GM12878 (cell line): Measurements from ENCODE around the gene SYNGAP1. TPM values are rescaled to one million over a fixed set of nuclear protein-coding genes. Genes with fewer than 3 reads are reported as not detected.
"Not testable (repeated sequence)": the region's sequence is repeated elsewhere in the genome, so short reads cannot be mapped to it uniquely, and the experiment has no call there.

Source experiments
- ATAC-seq: fragments of 200-7000 bp; cut with Tn5 transposase; 3 replicates; pipeline ENCODE4 v1.9.1; 2020; ENCODE audit warnings: mild to moderate bottlenecking, moderate library complexity
- Bru-seq: library from RNA; stranded (reverse); fragments of 400-500 nt; gene quantifications from one replicate; lab custom pipeline; 2021; lab: Mats Ljungman, UMichigan
- BruChase-seq, 2 experiments: library from RNA; stranded (reverse); fragments of 400-500 nt; gene quantifications; one replicate each; lab custom pipeline; 2021; lab: Mats Ljungman, UMichigan
- BruUV-seq: library from RNA; stranded (reverse); fragments of 400-500 nt; replicated peaks from 2 replicates; lab custom pipeline; 2021; lab: Mats Ljungman, UMichigan
- CTCF ChIA-PET: fragments of 300-600 bp; sonication (Branson Sonifier 250); formaldehyde crosslinking; extraction: SDS; loops from one replicate; lab custom pipeline; 2021; ENCODE audit warnings: inconsistent platforms; lab: Yijun Ruan, JAX
- POLR2A ChIA-PET: fragments of 350-600 bp; formaldehyde crosslinking; extraction: SDS; loops from one replicate; lab custom pipeline; 2021; ENCODE audit warnings: inconsistent platforms; lab: Charles Lee
- RAD21 ChIA-PET: fragments of 300-600 bp; sonication (Branson Sonifier 250); formaldehyde crosslinking; loops from one replicate; lab custom pipeline; 2023; ENCODE audit warnings: antibody characterized with exemption; ENCODE audit not compliant: unreplicated experiment; lab: Charles Lee
- SMC1A ChIA-PET: fragments of 300-600 bp; sonication (Branson Sonifier 250); formaldehyde crosslinking; loops from one replicate; lab custom pipeline; 2023; ENCODE audit not compliant: unreplicated experiment, uncharacterized antibody; lab: Charles Lee
- DNase-seq: peaks from one replicate; pipeline ENCODE4 v3.0.0-alpha.2; 2011; ENCODE audit warnings: low read depth, low spot score
- FAIRE-seq: peaks from 3 replicates; lab custom pipeline; 2011; peaks lifted over from hg19 to GRCh38; lab: Jason Lieb, UNC
- H2AFZ ChIP-seq: 2 replicates; pipeline ENCODE4 v1.6.0; 2011; ENCODE audit warnings: low read depth, low read length, control low read depth; ENCODE audit not compliant: control insufficient read depth
- H3K27ac ChIP-seq: 2 replicates; pipeline ENCODE4 v1.5.1; 2011; ENCODE audit warnings: control low read depth; ENCODE audit not compliant: control insufficient read depth, insufficient read depth
- H3K27me3 ChIP-seq, 2 experiments: replicated peaks in 1 of 2; 2 replicates each; pipeline versions ENCODE4 v1.6.0 to v1.6.1; 2011; ENCODE audit warnings: low read length in 1 of 2; ENCODE audit not compliant: control insufficient read depth in 2 of 2, insufficient read depth in 2 of 2
- H3K36me3 ChIP-seq, 2 experiments: 2 replicates each; pipeline ENCODE4 v1.5.1; 2011; ENCODE audit warnings: low read length in 1 of 2; ENCODE audit not compliant: control insufficient read depth in 2 of 2, insufficient read depth in 2 of 2
- H3K4me1 ChIP-seq: 2 replicates; pipeline ENCODE4 v1.6.1; 2011; ENCODE audit warnings: mild to moderate bottlenecking, low read length, moderate library complexity, mixed read lengths; ENCODE audit not compliant: control insufficient read depth, insufficient read depth
- H3K4me2 ChIP-seq: 2 replicates; pipeline ENCODE4 v1.6.0; 2011; ENCODE audit warnings: control low read depth; ENCODE audit not compliant: control insufficient read depth, insufficient read depth
- H3K4me3 ChIP-seq: fragments of 200-600 bp; sonication (generic); 2 replicates; pipeline ENCODE4 v1.5.1; 2016
- H3K79me2 ChIP-seq: 2 replicates; pipeline ENCODE4 v1.6.0; 2011; ENCODE audit warnings: low read length; ENCODE audit not compliant: control insufficient read depth, insufficient read depth
- H3K9ac ChIP-seq: 2 replicates; pipeline ENCODE4 v1.8.0; 2011; ENCODE audit warnings: low read length, control low read depth, mixed read lengths; ENCODE audit not compliant: control insufficient read depth, insufficient read depth
- H3K9me3 ChIP-seq: replicated peaks from 3 replicates; pipeline ENCODE4 v1.5.1; 2011; ENCODE audit warnings: mild to moderate bottlenecking, low read length; ENCODE audit not compliant: control insufficient read depth, insufficient read depth
- H4K20me1 ChIP-seq: 2 replicates; pipeline ENCODE4 v1.6.0; 2011; ENCODE audit not compliant: control insufficient read depth, insufficient read depth
- CHD2 ChIP-seq: IDR thresholded peaks from 2 replicates; pipeline ENCODE4 v1.6.1; 2011; ENCODE audit warnings: low read depth, low read length, improper control_type of control experiment, borderline replicate concordance
- TARDBP ChIP-seq: IDR thresholded peaks from 2 replicates; pipeline ENCODE4 v1.6.1; 2016; ENCODE audit warnings: borderline replicate concordance
- WGBS: methylation state at CpG from one replicate; pipeline ENCODE4 v1.1.6; 2016; ENCODE audit warnings: low lambda C conversion rate; ENCODE audit not compliant: insufficient replicate concordance, insufficient coverage; ENCODE audit errors: missing lambda C conversion rate; 5-methylcytosine and 5-hydroxymethylcytosine counted together
- in situ Hi-C: fragments of 300-500 bp; cut with MboI; formaldehyde crosslinking; loops from 9 replicates; pipeline ENCODE4 v1.14.3; 2018; ENCODE audit warnings: mixed read lengths
- intact Hi-C: fragments of 100-400 bp; cut with micrococcal nuclease; formaldehyde crosslinking; loops from one replicate; pipeline ENCODE4 v1.14.2; 2022; ENCODE audit not compliant: unreplicated experiment
- long read RNA-seq, 2 experiments: library from polyadenylated mRNA; unstranded; transcript quantifications; one replicate each; pipeline ENCODE4 v2.0.0, GENCODE V29; 2019 to 2020
- polyA minus RNA-seq, 3 experiments: library from RNA; depleted of rRNA, polyadenylated mRNA; stranded (reverse); fragments of >200 nt; gene quantifications; 2 replicates each; pipeline ENCODE4 v1.2.3, GENCODE V29; 2011
- polyA plus RNA-seq, 11 experiments: library from polyadenylated mRNA; depleted of rRNA in 4 of 11; unstranded in 6 of 11; stranded (reverse) in 5 of 11; fragments of >200 nt; fragmentation: Nextera tagmentation in 4 of 11; fragmentation: Illumina TruSeq in 1 of 11; extraction: Ambion mirVana in 4 of 11; extraction: Trizol in 1 of 11; gene quantifications; 1 replicate in 1 of 11; 2 replicates in 10 of 11; pipeline versions ENCODE4 v1.2.1 to v1.2.3, GENCODE V29; 2011 to 2016; ENCODE audit warnings: inconsistent platforms in 2 of 11, missing spikeins in 2 of 11, low read depth in 1 of 11
- total RNA-seq, 4 experiments: library from RNA; depleted of rRNA in 3 of 4; stranded (reverse); fragments of >200 nt in 3 of 4; fragmentation: Illumina TruSeq in 1 of 4; extraction: Trizol in 1 of 4; gene quantifications; 2 replicates each; pipeline versions ENCODE4 v1.2.1 to v1.2.3, GENCODE V29; 2013 to 2021

The SYNGAP1 gene
- 14.4 and 18.4 TPM in 2 replicates for total RNA-seq (2013; cell fraction: nucleolus; rRNA removed)
- total RNA-seq (2014; rRNA removed): 1.2 and 1.5 TPM in 2 replicates
- 0.85 and 0.88 TPM in 2 replicates for total RNA-seq (2014; rRNA removed; fragmentation: Illumina TruSeq; extraction: Trizol)
- total RNA-seq (2021): 5.7 and 9.2 TPM in 2 replicates
- polyA plus RNA-seq (2011; ENCODE audit: low read depth): 3.3 TPM
- 2.2 and 3.9 TPM in 2 replicates for polyA plus RNA-seq (2011; rRNA removed)
- 2.7 and 3.4 TPM in 2 replicates for polyA plus RNA-seq (2011; cell fraction: cytosol; rRNA removed)
- polyA plus RNA-seq (2011; cell fraction: nucleus; rRNA removed): 60.1 and 82.9 TPM in 2 replicates
- 8.3 and 9.0 TPM in 2 replicates for polyA plus RNA-seq (2012)
- polyA plus RNA-seq (2014; fragmentation: Illumina TruSeq; extraction: Trizol): 3.1 and 5.7 TPM in 2 replicates
- under 1 TPM; 0.05 to 0.14 TPM for polyA plus RNA-seq (2014; fragmentation: Nextera tagmentation; extraction: Ambion mirVana)
- 6.4 and 9.0 TPM in 2 replicates for polyA plus RNA-seq (2014; rRNA removed)
- under 1 TPM; 0.62 to 0.73 TPM for polyA plus RNA-seq (2016; fragmentation: Nextera tagmentation; extraction: Ambion mirVana)
- 2.5 and 3.1 TPM in 2 replicates for polyA minus RNA-seq (2011; rRNA and poly(A)+ RNA removed)
- 1.1 and 2.8 TPM in 2 replicates for polyA minus RNA-seq (2011; cell fraction: cytosol; rRNA and poly(A)+ RNA removed)
- 8.1 and 12.2 TPM in 2 replicates for polyA minus RNA-seq (2011; cell fraction: nucleus; rRNA and poly(A)+ RNA removed)
- percentile 61 among the genes with signal in this experiment for Bru-seq, nascent RNA
- BruChase-seq, experiment 1, labeled RNA remaining after a 6-hour chase: percentile 78 among the genes with signal in this experiment
- percentile 68 among the genes with signal in this experiment for BruChase-seq, experiment 2, labeled RNA remaining after a 2-hour chase
- long read RNA-seq, experiment 1: 0 reads
- long read RNA-seq, experiment 2: 0 reads

DNA sequence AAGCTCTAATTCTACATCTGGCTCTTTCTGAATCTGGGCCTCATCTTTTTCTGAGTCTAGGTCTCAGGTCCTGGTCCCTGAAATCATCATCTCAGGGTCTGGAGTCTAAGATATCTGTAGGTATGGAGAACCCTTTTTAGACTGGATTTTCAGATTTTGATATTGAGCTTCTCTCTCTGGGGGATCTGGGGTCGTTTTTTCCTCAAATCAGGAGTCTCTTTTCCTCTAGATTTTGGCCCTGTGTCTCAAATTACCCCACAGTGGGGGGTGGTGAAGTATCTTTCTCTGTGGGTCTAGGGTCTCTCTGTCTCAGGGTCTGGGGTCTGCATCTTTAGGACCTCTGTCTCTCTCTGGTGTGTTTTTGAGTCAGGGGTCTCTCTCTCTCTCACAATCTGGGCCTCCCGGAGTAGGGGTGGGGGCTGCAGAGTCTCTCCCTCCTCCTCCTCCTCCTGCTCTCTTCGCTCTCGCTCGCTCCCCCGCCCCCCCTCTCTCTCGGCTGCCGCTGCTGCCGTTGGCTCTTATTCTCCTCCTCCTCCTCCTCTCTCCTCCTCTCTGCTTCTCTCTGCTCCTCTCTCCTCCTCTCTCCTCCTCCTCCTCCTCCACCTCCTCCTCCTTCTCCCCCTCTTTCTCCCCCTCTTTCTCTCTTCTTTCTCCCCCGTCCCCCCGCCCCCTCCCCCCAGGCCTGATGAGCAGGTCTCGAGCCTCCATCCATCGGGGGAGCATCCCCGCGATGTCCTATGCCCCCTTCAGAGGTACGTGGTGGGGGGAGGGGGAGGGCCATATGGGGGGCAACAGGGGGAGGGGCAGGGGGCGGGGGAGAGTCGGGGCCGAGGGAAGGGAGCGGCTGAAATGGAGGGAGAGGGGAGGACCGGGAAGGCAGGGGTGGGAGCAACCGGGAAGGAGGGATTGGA is at the start of gene SYNGAP1:
TSS of gene SYNGAP1 (plus strand) at position 486 of the 911 bp plus-strand sequence. CDS start at position 686, 200 bp downstream.
- H3K9me3 ChIP-seq: no peaks in the 10 kb centered on the region
- H3K9ac ChIP-seq: peak within 1 kb of the TSS; percentile 73; the same call in 1 of the 2 replicates
- 0% methylated on average over 1 of the region's 22 CpGs for WGBS
- no peaks in the 10 kb centered on the region for H3K36me3 ChIP-seq
- RAD21 ChIA-PET: interaction anchor here (0.8 to 1.4 kb wide), 6 partner anchors 9 to 159 kb away, joined by 3 to 5 read pairs (median 4); partner anchors contain the start of genes RPS18 and VPS52
- in situ Hi-C loops: no loop called here
- ATAC-seq: no peak
- no peak within 1 kb of the TSS for H3K4me3 ChIP-seq
- no peak for FAIRE-seq
- H4K20me1 ChIP-seq: no peaks in the 10 kb centered on the region
- H3K79me2 ChIP-seq: peaks cover 27% of the 10 kb centered on the region
- SMC1A ChIA-PET: interaction anchor here (1.4 to 2.1 kb wide), 4 partner anchors 9 to 29 kb away, joined by 3 to 8 read pairs (median 6); no protein-coding TSS in a partner anchor
- CTCF ChIA-PET: interaction anchor here (0.6 to 2.1 kb wide), 7 partner anchors 9 to 782 kb away, joined by 3 to 9 read pairs (median 3); no protein-coding TSS in a partner anchor
- peak; percentile 26; the same call in 1 of the 2 replicates for TF ChIP-seq CHD2
- TF ChIP-seq TARDBP: no peak
- peaks cover 28% of the 10 kb centered on the region for H3K4me1 ChIP-seq
- DNase-seq: no peak
- peak within 1 kb of the TSS; percentile 97 for H3K27ac ChIP-seq
- no TSS peak for BruUV-seq
- H3K4me2 ChIP-seq: peak within 1 kb of the TSS; percentile 50; the same call in 1 of the 2 replicates
- POLR2A ChIA-PET: interaction anchor here (0.9 to 1.5 kb wide), 3 partner anchors 11 to 142 kb away, joined by 3 to 4 read pairs (median 4); partner anchors contain the start of genes B3GALT4 and KIFC1
- intact Hi-C loops: loop anchor here (2.0 to 5.0 kb wide), 2 partner anchors 29 to 103 kb away; partner anchors contain the start of genes KIFC1 and ZBTB22
- no peaks in the 10 kb centered on the region; a peak in 2 of 4 replicates for H3K27me3 ChIP-seq
- H2AFZ ChIP-seq: peak within 1 kb of the TSS; percentile 11

GRCh38 chr6:33371901-33372300 is 48.0 kb upstream of the SYNGAP1 start:
- H4K20me1 ChIP-seq, DNase-seq, H3K4me1 ChIP-seq, CTCF ChIA-PET, BruUV-seq, H3K27ac ChIP-seq, ATAC-seq, in situ Hi-C loops, RAD21 ChIA-PET, H3K36me3 ChIP-seq, H3K9ac ChIP-seq, H2AFZ ChIP-seq, H3K79me2 ChIP-seq, H3K4me3 ChIP-seq, POLR2A ChIA-PET, SMC1A ChIA-PET, H3K27me3 ChIP-seq, FAIRE-seq, H3K4me2 ChIP-seq, H3K9me3 ChIP-seq, intact Hi-C loops: not testable (repeated sequence)
- WGBS: 56% methylated on average over 8 of the region's 8 CpGs
